ENCODE measurements around the gene DUS1L.

- TF ChIP-seq CTCF (IDR thresholded peaks at IDR 0.05; ENCODE audit: low read depth, low read length) = no peak
- no peak for TF ChIP-seq EZH2phosphoT487 (IDR thresholded peaks at IDR 0.05; ENCODE audit: low read depth)
Observed at GRCh38 chr17:82097919-82098168, 32.2 kb upstream of the DUS1L start.
